Transverse colon (tissue), 4 donors: Measurements from ENCODE around the gene AJAP1. TPM values are rescaled to one million over a fixed set of nuclear protein-coding genes. Genes with fewer than 3 reads are reported as not detected.

Source experiments
- DNase-seq: peaks from one replicate; pipeline ENCODE4 v3.0.0-alpha.2; 2019
- H3K27ac ChIP-seq, 4 donors: fragments of 200-600 bp; sonication (generic); 2 replicates each; pipeline ENCODE4 v1.5.1; 2016 to 2018; ENCODE audit warnings: inconsistent platforms in 4 of 4
- H3K27me3 ChIP-seq: fragments of 200-600 bp; sonication (generic); 2 replicates; pipeline ENCODE4 v1.5.1; 2017; ENCODE audit warnings: inconsistent platforms
- H3K36me3 ChIP-seq, 4 donors: fragments of 200-600 bp; sonication (generic); 2 replicates each; pipeline ENCODE4 v1.5.1; 2017 to 2019; ENCODE audit warnings: inconsistent platforms in 4 of 4
- H3K4me1 ChIP-seq, 4 donors: fragments of 200-600 bp; sonication (generic); 2 replicates each; pipeline ENCODE4 v1.5.1; 2017 to 2020; ENCODE audit warnings: inconsistent platforms in 4 of 4
- H3K4me3 ChIP-seq, 4 donors: fragments of 200-600 bp; sonication (generic); 1 replicate in 1 of 4; 2 replicates in 3 of 4; pipeline versions ENCODE4 v1.5.1 to v1.6.1; 2017 to 2019; ENCODE audit warnings: inconsistent platforms in 4 of 4
- H3K9me3 ChIP-seq, 2 donors: fragments of 200-600 bp; sonication (generic); 2 replicates each; pipeline ENCODE4 v1.5.1; 2017 to 2019; ENCODE audit warnings: inconsistent platforms in 2 of 2
- CTCF ChIP-seq, 5 experiments: fragments of 200-600 bp in 3 of 5; fragments of 450-650 bp in 2 of 5; sonication (generic) in 3 of 5; IDR thresholded peaks; 1 replicate in 2 of 5; 2 replicates in 3 of 5; pipeline ENCODE4 v1.5.1; 2016 to 2017; ENCODE audit warnings: antibody characterized with exemption in 5 of 5, inconsistent platforms in 3 of 5, mild to moderate bottlenecking in 2 of 5, moderate library complexity in 1 of 5
- EP300 ChIP-seq: sonication (generic); formaldehyde crosslinking; IDR thresholded peaks from one replicate; pipeline ENCODE4 v1.6.1; 2017; ENCODE audit warnings: antibody characterized with exemption, low read depth
- POLR2A ChIP-seq: fragments of 450-650 bp; IDR thresholded peaks from one replicate; pipeline ENCODE4 v1.6.1; 2016; ENCODE audit warnings: antibody characterized with exemption, mild to moderate bottlenecking, moderate library complexity
- POLR2AphosphoS5 ChIP-seq, 3 donors: sonication (generic); formaldehyde crosslinking; IDR thresholded peaks; one replicate each; pipeline ENCODE4 v1.6.1; 2016; ENCODE audit warnings: antibody characterized with exemption in 3 of 3
- WGBS, 2 donors: methylation state at CpG; one replicate each; pipeline ENCODE4 v1.1.5; 2018; ENCODE audit warnings: low coverage in 1 of 2; 5-methylcytosine and 5-hydroxymethylcytosine counted together
- in situ Hi-C, 4 donors: fragments of 200-750 bp; cut with MboI; loops; one replicate each; pipeline versions ENCODE4 v1.15.0 to v1.15.1; 2017; ENCODE audit warnings: low sequenced_read_pairs in 3 of 4, low pct_ligation_motif_present in 1 of 4, low pct_unique_long_range_greater_than_20kb in 1 of 4
- intact Hi-C: fragments of 100-400 bp; cut with DNase I; formaldehyde crosslinking; loops from one replicate; pipeline ENCODE4 v1.15.1; 2023; ENCODE audit warnings: low total_unique reads
- total RNA-seq, 4 donors: library from RNA; depleted of rRNA; stranded (reverse); fragments of >200 nt; gene quantifications; one replicate each; pipeline ENCODE4 v1.1.0, GENCODE V29; 2016

Gene AJAP1
- total RNA-seq, 4 donors from 2014 or later = 0.14 to 0.16 TPM; not detected in 2

- TF ChIP-seq EP300 (no peak), CTCF (IDR thresholded peaks at IDR 0.05) (no peak), POLR2AphosphoS5 (IDR thresholded peaks at IDR 0.05) (no peak), POLR2A (no peak)
- in situ Hi-C loops = no loop called here
- no peak overlapping the region for H3K4me3 ChIP-seq
Measured at GRCh38 chr1:4674117-4674516, 19.7 kb downstream of the AJAP1 start.

GRCh38 chr1:4674676-4675075, 20.3 kb downstream of the AJAP1 start:
- in situ Hi-C loops = no loop called here
- TF ChIP-seq CTCF (IDR thresholded peaks at IDR 0.05) (no peak), POLR2A (no peak), POLR2AphosphoS5 (IDR thresholded peaks at IDR 0.05) (no peak), EP300 (no peak)
- no peak overlapping the region for H3K27ac ChIP-seq
- no peaks in the 10 kb centered on the region for H3K4me1 ChIP-seq
- 83% methylated on average over 13 of the region's 13 CpGs; no CpG with 5 or more reads in 1 of the 2 donors for WGBS, 2 donors
- H3K9me3 ChIP-seq = no peaks in the 10 kb centered on the region
- H3K4me3 ChIP-seq = no peak overlapping the region
- H3K36me3 ChIP-seq = no peaks in the 10 kb centered on the region
- DNase-seq = no peak
- H3K27me3 ChIP-seq = no peaks in the 10 kb centered on the region
- intact Hi-C loops = no loop called here

More at GRCh38 chr1:4674117-4674516, 19.7 kb downstream of the AJAP1 start:
- Histone ChIP-seq H3K4me1 (no peaks in the 10 kb centered on the region), H3K9me3 (no peaks in the 10 kb centered on the region), H3K36me3 (no peaks in the 10 kb centered on the region), H3K27me3 (no peaks in the 10 kb centered on the region), H3K27ac (no peak overlapping the region)
- DNase-seq = no peak
- 55 to 71% methylated on average over 2 to 5 of the region's 5 CpGs for WGBS, 2 donors
- intact Hi-C loops = no loop called here

DNA sequence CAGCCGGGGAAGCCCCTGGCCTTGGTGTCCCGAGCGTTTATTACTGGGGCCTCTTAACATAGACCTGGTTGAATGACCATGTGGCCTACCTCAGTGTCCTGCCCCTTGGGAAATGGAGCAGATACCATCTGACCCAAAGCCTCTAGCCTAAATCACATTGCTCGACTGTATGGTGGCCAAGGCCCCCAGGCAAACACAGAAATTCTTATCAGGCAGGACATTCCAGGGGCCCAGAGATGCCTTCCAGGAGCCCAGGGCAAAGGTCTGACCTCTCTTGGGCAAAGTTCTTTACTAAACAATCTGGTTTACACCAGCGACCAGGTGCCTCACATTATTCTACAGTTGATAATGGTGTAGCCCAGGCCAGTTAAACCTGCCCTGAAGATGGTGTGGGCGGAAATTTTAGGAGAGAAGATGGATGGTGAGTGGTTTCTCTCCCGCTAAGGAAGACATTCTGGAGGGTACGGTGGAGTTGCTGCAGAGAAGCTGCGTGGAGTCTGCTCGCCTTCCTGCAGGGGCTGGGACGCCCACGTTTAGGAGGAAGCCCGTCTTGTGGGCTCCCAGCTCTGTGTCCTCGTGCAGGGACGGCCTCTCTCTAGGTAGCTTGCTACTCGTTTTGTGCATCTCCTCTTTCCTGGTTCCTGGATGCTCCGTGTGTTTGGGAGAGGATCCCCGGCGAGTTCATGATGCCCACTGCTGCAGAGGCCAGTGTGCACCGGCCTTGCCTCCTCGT, 21.2 kb downstream of the AJAP1 start:
- no peaks in the 10 kb centered on the region for H3K36me3 ChIP-seq
- H3K27ac ChIP-seq = no peak overlapping the region
- TF ChIP-seq POLR2A = no peak
- TF ChIP-seq CTCF (IDR thresholded peaks at IDR 0.05) = no peak
- TF ChIP-seq EP300 = no peak
- no peak for TF ChIP-seq POLR2AphosphoS5 (IDR thresholded peaks at IDR 0.05)
- no peak overlapping the region for H3K4me3 ChIP-seq
- intact Hi-C loops (no loop called here), in situ Hi-C loops (no loop called here)
- WGBS, 2 donors = 74 to 82% methylated on average over 11 to 20 of the region's 21 CpGs
- DNase-seq = no peak
- no peaks in the 10 kb centered on the region for H3K4me1 ChIP-seq
- no peaks in the 10 kb centered on the region for H3K27me3 ChIP-seq
- no peaks in the 10 kb centered on the region for H3K9me3 ChIP-seq

GRCh38 chr1:4676253-4676652, 21.8 kb downstream of the AJAP1 start:
- H3K4me3 ChIP-seq = no peak overlapping the region
- no peaks in the 10 kb centered on the region for H3K4me1 ChIP-seq
- H3K27me3 ChIP-seq = no peaks in the 10 kb centered on the region
- H3K9me3 ChIP-seq = no peaks in the 10 kb centered on the region
- TF ChIP-seq POLR2A = no peak
- TF ChIP-seq CTCF (IDR thresholded peaks at IDR 0.05) = no peak
- TF ChIP-seq POLR2AphosphoS5 (IDR thresholded peaks at IDR 0.05) = no peak
- TF ChIP-seq EP300 = no peak
- H3K36me3 ChIP-seq = no peaks in the 10 kb centered on the region
- no peak for DNase-seq
- in situ Hi-C loops (no loop called here), intact Hi-C loops (no loop called here)
- H3K27ac ChIP-seq = no peak overlapping the region
- 72% methylated on average over 9 of the region's 9 CpGs; no CpG with 5 or more reads in 1 of the 2 donors for WGBS, 2 donors
